Thyroid gland (tissue), 4 donors: Measurements from ENCODE around the gene ADAMTSL3.
"Not testable (repeated sequence)": the region's sequence is repeated elsewhere in the genome, so short reads cannot be mapped to it uniquely, and the experiment has no call there.

Experiments
- CTCF ChIP-seq, 6 experiments: fragments of 200-600 bp in 3 of 6; fragments of 450-650 bp in 3 of 6; sonication (generic) in 3 of 6; IDR thresholded peaks; one replicate each; pipeline ENCODE4 v1.5.1; 2016 to 2019; ENCODE audit warnings: antibody characterized with exemption in 6 of 6, mild to moderate bottlenecking in 2 of 6, inconsistent platforms in 1 of 6, moderate library complexity in 1 of 6
- POLR2A ChIP-seq, 2 donors: fragments of 450-650 bp; IDR thresholded peaks; one replicate each; pipeline ENCODE4 v1.6.1; 2017; ENCODE audit warnings: antibody characterized with exemption in 2 of 2, mild to moderate bottlenecking in 2 of 2, moderate library complexity in 1 of 2

- not testable (repeated sequence) for TF ChIP-seq POLR2A, CTCF (IDR thresholded peaks at IDR 0.05)
These were observed 397.2 kb downstream of the ADAMTSL3 start for GRCh38 chr15:84051146-84051545.
